Measurements from ENCODE around the gene DDX5. TPM values are rescaled to one million over a fixed set of nuclear protein-coding genes. Genes with fewer than 3 reads are reported as not detected.
"Not testable (repeated sequence)": the region's sequence is repeated elsewhere in the genome, so short reads cannot be mapped to it uniquely, and the experiment has no call there.

DDX5 gene
- total RNA-seq, 1 donor = 302 TPM

DNA sequence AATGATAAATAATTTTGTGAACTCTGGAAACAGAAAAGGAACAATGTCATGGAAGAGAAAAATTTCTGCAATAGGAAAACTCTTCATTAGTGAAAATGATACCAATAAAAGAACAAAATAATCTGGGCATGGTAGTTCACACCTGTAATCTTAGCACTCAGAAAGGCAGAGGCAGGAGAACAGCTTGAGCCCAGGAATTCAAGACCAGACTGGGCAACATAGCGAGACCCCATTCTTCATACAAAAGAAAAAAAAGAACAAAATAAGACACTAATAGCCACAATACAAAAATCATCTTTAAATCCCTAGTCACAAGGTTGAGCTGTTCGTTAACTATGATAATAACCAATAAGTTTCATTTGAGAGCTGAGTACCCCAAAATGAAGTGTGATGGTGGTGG lies 17.8 kb downstream of the DDX5 start:
- TF ChIP-seq, protein P1, sequence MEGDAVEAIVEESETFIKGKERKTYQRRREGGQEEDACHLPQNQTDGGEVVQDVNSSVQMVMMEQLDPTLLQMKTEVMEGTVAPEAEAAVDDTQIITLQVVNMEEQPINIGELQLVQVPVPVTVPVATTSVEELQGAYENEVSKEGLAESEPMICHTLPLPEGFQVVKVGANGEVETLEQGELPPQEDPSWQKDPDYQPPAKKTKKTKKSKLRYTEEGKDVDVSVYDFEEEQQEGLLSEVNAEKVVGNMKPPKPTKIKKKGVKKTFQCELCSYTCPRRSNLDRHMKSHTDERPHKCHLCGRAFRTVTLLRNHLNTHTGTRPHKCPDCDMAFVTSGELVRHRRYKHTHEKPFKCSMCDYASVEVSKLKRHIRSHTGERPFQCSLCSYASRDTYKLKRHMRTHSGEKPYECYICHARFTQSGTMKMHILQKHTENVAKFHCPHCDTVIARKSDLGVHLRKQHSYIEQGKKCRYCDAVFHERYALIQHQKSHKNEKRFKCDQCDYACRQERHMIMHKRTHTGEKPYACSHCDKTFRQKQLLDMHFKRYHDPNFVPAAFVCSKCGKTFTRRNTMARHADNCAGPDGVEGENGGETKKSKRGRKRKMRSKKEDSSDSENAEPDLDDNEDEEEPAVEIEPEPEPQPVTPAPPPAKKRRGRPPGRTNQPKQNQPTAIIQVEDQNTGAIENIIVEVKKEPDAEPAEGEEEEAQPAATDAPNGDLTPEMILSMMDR (IDR thresholded peaks at IDR 0.05; ENCODE audit: insufficient read depth, low read length) = no peak
- no peak overlapping the region for H3K4me3 ChIP-seq (ENCODE audit: low read depth, low read length)
- no peak for DNase-seq (ENCODE audit: low read depth)

DNA sequence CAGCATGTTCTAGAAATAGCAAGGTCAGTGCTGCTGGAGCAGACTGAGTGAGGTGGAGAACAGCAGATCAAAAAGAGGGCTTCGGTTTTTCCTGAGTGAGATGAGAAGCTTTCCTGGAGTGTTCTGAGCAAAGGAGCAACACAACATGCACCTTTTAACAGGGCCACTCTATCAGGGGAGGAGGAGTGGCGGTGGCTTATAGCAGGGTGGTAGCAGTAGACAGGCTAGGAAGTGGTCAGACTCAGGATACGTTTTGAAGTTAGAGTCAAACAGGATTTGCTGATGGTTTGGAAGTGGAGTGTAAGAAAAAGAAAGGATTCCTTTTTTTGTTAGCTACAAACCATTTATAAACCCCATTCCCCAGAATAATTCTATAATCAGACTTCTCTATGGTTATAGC lies 21.7 kb downstream of the DDX5 start:
- no peak for DNase-seq (ENCODE audit: low read depth)
- H3K4me3 ChIP-seq (ENCODE audit: low read depth, low read length) = no peak overlapping the region
- TF ChIP-seq, protein P1 (IDR thresholded peaks at IDR 0.05; ENCODE audit: insufficient read depth, low read length) = no peak

DNA sequence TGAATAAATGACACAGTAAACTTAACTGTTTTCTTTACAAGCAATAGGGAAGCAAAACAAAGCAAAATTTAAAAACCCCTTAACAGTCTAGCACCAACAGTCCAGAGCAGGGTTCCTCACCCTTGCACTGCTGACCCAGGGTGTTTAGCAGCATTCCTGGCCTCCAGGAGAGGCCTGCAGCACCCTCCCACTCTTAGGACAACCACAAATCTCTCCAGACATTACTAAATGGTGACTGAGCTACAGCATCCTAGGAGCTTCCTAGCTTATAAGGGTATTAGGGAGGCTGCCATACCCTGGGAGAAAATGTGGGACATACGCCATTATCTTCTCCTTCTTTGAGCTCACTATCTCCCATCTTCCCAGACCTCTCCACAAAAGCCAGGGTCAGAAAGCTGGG lies 25.1 kb downstream of the DDX5 start:
- no peak overlapping the region for H3K4me3 ChIP-seq (ENCODE audit: low read depth, low read length)
- TF ChIP-seq, protein P1 (IDR thresholded peaks at IDR 0.05; ENCODE audit: insufficient read depth, low read length) = no peak
- no peak for DNase-seq (ENCODE audit: low read depth)

DNA sequence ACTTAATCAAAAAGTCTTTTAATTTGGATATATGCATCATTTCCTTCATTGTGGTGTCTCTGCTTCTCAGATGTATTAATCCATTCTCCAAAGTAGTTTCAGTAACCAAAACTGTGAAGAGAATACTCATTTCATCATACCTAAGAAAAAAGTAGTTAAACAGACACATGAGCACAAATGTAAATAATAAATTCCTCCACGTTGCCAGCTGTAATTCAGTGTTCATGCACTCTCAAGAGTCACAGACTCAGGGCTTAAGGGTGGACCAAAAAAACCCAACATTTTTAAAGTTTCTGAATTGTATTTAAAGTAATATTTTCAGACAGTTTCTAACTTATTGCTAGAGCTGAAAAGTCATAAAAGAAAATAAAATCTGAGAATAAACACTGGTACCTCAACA lies 28.2 kb downstream of the DDX5 start:
- TF ChIP-seq, protein P1 (IDR thresholded peaks at IDR 0.05; ENCODE audit: insufficient read depth, low read length) = no peak
- H3K4me3 ChIP-seq (ENCODE audit: low read depth, low read length) = no peak overlapping the region
- DNase-seq (ENCODE audit: low read depth) = no peak

DNA sequence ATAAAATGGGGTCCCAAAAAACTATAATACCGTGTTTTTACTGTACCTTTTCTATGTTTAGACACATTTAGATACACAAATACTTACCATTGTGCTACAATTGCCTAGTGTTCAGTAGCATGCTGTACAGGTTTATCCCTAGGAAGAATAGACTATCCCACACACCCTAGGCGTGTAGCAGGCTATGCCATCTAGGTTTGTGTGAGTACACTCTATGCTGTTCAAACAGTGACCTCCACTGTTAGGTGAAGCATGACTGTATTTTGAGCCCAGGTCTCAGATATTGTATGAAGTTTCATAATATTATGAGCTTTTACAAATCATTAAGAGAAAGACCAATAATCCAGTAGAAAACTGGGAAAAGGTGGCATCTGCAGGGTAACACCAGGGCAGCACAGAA lies 33.5 kb downstream of the DDX5 start:
- TF ChIP-seq, protein P1 (IDR thresholded peaks at IDR 0.05; ENCODE audit: insufficient read depth, low read length) = no peak
- DNase-seq (ENCODE audit: low read depth) = no peak
- no peak overlapping the region for H3K4me3 ChIP-seq (ENCODE audit: low read depth, low read length)

GRCh38 chr17:64471440-64471839 lies 34.6 kb downstream of the DDX5 start:
- H3K4me3 ChIP-seq (ENCODE audit: low read depth, low read length) = no peak overlapping the region
- DNase-seq (ENCODE audit: low read depth) = no peak
- TF ChIP-seq, protein P1 (IDR thresholded peaks at IDR 0.05; ENCODE audit: insufficient read depth, low read length) = no peak

- DNase-seq (ENCODE audit: low read depth) = no peak
- no peak overlapping the region for H3K4me3 ChIP-seq (ENCODE audit: low read depth, low read length)
- TF ChIP-seq, protein P1 (IDR thresholded peaks at IDR 0.05; ENCODE audit: insufficient read depth, low read length) = no peak
These were observed 35.5 kb downstream of the DDX5 start for GRCh38 chr17:64470625-64471024.

DNA sequence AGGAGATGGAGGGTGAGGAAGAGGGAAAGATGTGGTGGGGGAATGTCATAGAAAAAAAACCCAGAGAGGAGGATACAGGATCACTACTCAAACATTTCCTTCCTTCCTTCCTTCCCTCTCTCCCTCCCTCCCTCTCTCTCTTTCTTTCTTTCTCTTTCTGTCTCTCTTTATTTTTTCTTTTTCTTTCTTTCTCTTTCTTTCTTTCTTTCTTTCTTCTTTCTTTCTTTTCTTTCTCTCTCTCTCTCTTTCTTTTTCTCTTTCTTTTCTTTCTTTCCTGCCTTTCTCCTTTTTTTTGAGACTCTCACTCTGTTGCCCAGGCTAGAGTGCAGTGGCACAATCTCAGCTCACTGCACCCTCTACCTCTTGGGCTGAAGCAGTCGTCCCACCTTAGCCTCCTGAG lies 39.3 kb downstream of the DDX5 start:
- DNase-seq (ENCODE audit: low read depth); H3K4me3 ChIP-seq (ENCODE audit: low read depth, low read length): not testable (repeated sequence)
